ENCODE data around the gene ADCY5.
A peak's percentile ranks its signal among the peaks of the same experiment; 100 is the strongest.
"Not testable (repeated sequence)": the region's sequence is repeated elsewhere in the genome, so short reads cannot be mapped to it uniquely, and the experiment has no call there.

Gene ADCY5

GRCh38 chr3:123283074-123283473 is 165.8 kb downstream of the ADCY5 start:
- FAIRE-seq: no peak

DNA sequence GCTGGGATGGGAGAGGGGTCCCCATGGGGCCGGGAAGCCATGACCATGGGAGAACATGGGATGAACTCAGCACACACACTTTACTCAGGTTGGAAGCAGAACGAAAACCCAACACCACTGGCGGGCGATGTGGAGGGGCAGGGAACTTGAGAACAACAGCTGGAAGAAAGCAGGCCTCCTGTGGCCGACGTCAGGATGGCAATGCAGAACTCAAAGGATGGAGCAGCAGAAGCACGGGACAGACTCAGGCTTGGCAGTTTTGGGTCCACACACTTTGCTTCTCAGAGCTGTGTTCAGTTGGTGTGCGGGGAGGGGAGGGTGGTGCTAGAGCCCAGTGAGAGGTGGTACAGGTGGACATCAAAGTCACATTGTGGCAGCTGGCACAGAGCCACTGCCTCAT is 166.4 kb downstream of the ADCY5 start:
- FAIRE-seq: no peak

DNA sequence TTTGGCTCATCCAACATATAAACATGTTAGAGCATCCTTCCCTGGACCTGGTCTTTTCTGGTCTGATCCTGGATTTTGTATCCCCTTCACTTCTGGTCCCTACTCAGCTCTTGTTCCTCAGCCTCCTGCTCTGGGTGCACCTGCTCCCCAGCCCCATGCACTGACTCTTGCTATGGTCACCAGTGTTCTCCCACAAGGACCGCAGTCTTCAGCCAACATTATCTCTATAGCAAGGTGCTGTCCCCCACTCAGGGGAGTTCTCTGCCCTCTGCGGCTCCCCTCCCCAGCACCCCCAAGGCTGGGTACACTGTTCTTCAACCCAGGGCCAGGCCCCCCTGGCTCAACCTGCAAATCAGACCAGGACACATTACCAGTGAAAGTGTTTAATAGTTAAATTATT is 167.0 kb downstream of the ADCY5 start:
- FAIRE-seq: no peak

GRCh38 chr3:123281406-123281805 is 167.5 kb downstream of the ADCY5 start:
- no peak for FAIRE-seq

DNA sequence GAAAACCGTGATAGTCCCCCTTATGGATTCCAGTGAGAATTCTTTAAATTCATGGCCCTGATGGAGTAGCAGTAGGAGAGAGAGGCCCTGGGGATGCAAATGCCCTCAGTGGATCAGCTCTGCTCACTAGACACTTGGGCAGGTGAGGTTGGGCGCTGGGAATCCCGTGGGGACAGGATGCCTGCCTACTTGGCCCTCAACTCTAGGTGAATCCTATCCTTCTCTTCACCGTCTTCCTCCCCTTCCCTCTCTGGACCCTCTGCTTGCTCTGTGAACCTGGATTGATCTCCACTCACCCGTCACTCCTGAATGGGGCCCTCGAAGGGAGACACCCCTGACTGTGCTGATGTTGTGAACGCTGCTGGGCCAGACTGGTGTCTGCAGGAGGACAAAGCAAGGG is 169.8 kb downstream of the ADCY5 start:
- no peak for FAIRE-seq

- no peak for FAIRE-seq
These were observed 170.4 kb downstream of the ADCY5 start for GRCh38 chr3:123278446-123278845.

- FAIRE-seq: no peak
These were observed 171.8 kb downstream of the ADCY5 start for GRCh38 chr3:123277106-123277505.

- no peak for FAIRE-seq
These were observed 172.4 kb downstream of the ADCY5 start for GRCh38 chr3:123276346-123277006.

DNA sequence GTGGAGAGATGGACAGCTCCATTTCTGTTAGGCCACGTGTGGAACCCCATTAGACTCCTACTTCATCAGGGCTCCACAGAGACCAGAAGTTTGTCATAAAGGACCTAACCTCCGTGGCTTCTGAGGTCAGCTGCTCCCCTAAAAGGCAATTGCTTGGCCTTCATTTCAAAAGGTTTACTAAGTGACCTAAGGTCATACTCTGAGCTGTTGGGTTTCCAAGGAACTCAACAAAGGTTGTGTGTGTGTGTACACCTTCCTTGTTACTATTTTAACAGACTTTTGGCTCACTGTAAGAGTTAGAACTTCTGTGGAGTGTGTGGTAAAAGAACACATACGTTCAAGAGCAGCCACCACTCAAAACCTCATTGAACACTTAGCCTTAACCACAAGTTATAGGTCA is 173.2 kb downstream of the ADCY5 start:
- FAIRE-seq: no peak

GRCh38 chr3:123272547-123272946 is 176.3 kb downstream of the ADCY5 start:
- FAIRE-seq: no peak

DNA sequence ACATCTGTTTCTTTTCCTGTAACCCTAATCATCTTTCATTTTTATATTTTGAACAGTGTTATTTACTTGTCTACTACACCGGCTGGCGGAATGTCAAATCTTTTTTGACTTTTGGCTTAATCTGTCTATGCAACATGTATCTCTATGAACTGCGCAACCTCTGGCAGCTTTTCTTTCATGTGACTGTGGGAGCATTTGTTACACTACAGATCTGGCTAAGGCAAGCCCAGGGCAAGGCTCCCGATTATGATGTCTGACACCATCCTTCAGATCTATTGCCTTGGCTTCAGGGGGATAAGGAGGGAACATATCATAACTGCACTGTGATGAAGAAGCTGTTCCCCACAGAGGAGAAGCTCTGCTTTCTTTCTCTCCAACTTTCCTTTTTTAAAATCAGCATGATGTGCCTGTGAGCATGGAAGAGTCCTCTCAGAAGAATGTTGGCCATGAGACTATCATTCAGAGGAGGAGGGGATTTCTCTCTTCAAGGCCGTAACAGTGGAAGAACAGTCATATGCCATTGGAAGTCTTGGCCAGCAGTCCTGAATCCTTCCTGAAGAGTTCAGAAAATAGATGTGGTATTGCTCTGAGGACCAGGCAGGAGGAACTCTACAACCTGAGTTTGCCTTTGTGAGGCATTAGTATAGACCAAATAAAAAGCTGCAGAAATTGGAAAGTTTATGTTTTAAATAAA is 177.3 kb downstream of the ADCY5 start:
- no peak for FAIRE-seq

DNA sequence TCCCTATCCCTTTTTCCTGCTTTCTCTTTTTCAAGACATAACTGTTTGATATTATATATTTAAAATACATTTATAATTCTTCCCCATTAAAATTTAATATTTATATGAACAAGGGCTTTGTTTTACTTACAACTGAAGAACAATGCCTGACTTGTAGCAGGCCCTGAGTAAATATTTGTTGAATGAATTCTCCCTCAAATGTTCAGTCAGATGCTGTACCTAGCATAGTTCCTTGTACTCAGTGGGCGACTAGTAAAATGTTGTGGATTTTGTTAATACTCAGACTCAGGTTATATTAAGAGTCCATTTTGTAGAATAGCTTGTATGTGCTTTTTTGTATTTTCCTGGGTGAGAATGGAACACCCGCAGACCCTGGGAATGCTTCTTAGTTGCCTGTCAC is 178.1 kb downstream of the ADCY5 start:
- no peak for FAIRE-seq

DNA sequence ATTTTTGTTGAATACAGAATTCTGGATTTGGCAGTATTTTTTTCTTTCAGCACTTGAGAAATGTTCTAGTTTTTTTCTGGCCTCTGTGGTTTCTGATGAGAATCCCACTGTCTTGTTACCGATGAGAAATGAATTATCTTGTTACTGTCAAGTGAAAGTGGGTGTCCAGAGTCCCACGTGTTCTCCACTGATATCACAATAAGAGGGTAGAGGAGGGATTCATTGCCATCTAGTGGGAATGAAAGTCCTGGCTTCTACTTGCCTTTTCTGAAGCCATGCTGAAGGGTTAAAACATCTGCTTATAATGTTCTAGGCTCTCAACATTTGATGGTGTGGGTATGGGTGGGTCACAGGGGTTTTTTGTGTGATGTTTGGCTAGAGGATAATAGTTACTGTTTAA is 181.1 kb downstream of the ADCY5 start:
- FAIRE-seq: no peak

GRCh38 chr3:123263941-123264340 is 184.9 kb downstream of the ADCY5 start:
- no peak for FAIRE-seq

DNA sequence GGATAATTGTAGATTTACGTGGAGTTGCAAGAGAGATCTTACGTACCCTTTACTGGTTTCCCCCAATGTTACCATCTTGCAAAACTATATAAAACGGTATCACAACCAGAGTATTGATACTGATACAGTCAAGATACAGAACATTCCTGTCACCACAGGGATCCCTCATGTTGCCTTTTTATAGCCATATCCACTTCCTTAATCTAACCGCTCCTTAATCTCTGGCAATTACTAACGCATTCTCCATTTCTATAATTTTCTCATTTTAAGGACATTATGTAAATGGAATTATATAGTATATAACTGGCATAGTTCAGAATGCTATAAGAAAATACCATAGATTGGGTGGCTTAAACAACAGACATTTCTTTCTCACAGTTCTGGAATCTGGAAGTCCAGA is 186.0 kb downstream of the ADCY5 start:
- no peak for FAIRE-seq

- FAIRE-seq: no peak
These were observed 186.7 kb downstream of the ADCY5 start for GRCh38 chr3:123262226-123262625.

- no peak for FAIRE-seq
These were observed 187.2 kb downstream of the ADCY5 start for GRCh38 chr3:123261666-123262065.

GRCh38 chr3:123258811-123259420 is 190.0 kb downstream of the ADCY5 start:
- FAIRE-seq: peak; percentile 96

DNA sequence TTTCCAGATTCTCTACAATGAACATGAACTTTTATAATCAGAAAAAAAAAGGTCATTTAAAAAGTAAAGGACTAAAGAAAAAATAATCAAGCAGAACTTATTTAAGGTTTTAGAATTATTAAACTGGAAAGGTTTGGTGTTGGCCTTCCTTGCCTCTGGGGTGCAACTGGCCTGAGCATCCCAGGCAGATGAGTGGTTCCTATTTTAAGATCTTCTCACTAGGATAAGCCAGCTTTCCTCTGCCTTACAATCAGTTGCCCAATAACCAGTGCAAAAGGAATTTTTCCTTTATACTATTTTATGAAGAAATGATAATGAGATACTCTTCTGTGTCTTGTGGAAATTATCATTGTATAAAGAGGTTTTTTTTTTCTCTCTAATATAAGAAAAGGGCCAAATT is 190.5 kb downstream of the ADCY5 start:
- peak; percentile 69 for FAIRE-seq

DNA sequence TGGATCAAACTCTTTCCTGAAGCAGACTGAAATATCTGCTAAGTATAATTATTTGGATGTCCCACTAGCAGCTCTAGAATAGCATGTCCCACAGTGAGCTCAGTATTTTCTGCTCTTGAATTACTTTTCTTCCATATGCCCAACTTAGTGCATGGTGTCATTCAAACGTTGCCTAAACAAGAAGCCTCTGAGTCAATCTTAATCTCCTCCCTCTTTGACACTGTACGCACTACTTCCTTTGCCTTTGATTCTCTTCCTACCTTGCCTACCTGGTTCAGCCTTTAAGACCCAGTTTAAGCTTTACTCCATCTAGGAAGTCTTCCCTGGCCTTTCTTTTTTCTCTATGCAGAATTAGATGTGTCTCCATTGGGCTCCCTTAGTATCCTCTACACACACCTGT is 192.6 kb downstream of the ADCY5 start:
- no peak for FAIRE-seq

- FAIRE-seq: no peak
These were observed 202.0 kb downstream of the ADCY5 start for GRCh38 chr3:123246866-123247265.

DNA sequence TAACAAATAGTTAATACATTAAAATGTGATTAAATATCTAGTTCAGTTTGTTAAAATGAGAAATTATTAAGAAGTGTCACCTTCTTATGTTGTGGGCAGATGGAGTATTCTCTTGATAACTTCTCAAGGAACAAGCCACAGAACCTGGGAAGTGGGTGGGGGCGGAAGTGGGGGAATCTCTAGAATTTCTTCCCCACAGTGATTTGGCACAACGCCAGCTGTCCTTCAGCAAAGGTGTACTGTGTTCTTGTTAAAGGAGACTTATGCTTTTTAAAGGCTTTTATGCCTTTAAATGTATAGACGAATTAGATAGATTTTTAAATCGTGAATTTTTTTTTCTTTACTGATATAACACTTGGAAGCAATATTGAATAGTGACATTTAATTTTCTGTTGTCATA is 204.8 kb downstream of the ADCY5 start:
- FAIRE-seq: no peak

GRCh38 chr3:123239756-123240155 is 209.1 kb downstream of the ADCY5 start:
- no peak for FAIRE-seq

DNA sequence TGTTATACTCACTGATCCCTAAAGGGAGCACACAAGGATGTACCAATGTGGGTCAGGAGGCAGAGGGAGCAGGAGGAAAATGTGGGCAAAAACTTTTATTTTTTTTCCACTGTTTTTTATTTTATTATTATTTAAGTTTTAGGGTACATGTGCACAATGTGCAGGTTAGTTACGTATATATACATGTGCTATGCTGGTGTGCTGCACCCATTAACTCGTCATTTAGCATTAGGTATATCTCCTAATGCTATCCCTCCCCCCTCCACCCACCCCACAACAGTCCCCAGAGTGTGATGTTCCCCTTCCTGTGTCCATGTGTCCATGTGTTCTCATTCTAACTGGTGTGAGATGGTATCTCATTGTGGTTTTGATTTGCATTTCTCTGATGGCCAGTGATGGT is 209.7 kb downstream of the ADCY5 start:
- not testable (repeated sequence) for FAIRE-seq

Measured in endometrium (tissue), 2 donors.